GM19240 (cell line): ENCODE results near the gene SLC27A6.
"Not testable (repeated sequence)": the region's sequence is repeated elsewhere in the genome, so short reads cannot be mapped to it uniquely, and the experiment has no call there.

Experiments
- DNase-seq: peaks from one replicate; pipeline ENCODE4 v3.0.0; 2011; ENCODE audit warnings: low spot score; ENCODE audit not compliant: insufficient read length

The SLC27A6 gene

GRCh38 chr5:129001841-129002526 lies 36.7 kb downstream of the SLC27A6 start:
- DNase-seq, result no peak

- no peak for DNase-seq
Measured at GRCh38 chr5:129002527-129002842, 37.2 kb downstream of the SLC27A6 start.

DNA sequence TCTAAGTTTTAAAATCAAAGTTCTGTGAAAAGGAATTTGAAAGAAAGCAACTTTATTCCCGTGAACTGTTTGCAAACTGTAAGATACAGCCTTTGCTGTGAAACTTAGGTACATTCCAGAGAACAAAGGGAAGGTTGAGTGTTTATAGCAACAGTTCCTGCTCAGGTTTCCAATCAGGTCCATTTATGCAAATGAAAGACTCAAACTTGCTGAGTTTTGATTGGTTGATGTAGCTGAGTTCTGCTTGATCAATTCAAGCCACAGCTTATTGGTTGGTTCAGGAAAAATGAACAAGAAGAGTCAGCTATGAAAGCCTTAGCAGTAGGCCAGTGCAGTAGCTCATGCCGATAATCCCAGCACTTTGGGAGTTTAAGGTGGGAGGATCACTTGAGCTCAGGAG lies 37.9 kb downstream of the SLC27A6 start:
- DNase-seq, result no peak

- DNase-seq, result no peak
Measured at GRCh38 chr5:129014185-129014584, 48.9 kb downstream of the SLC27A6 start.

DNA sequence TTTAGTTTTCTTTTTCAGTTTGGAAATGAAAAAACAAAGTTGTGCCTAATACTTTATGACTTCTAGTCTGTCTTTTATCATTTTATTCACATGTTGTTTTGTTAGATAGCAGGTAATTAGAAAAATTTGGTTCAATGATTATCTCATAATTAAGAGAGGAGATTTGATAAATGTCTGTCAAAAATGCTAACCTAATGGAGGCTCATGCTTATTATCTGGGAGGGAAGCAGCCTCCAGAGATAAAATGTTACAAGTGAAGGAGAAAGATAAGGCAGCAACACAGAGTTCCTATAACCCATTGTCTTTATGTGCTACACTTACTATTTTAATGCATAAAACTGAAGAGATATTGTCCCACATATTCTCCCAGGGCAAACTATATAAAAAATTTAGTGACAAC lies 53.5 kb downstream of the SLC27A6 start:
- DNase-seq, result no peak

GRCh38 chr5:129019401-129019908 lies 54.2 kb downstream of the SLC27A6 start:
- DNase-seq, result no peak

DNA sequence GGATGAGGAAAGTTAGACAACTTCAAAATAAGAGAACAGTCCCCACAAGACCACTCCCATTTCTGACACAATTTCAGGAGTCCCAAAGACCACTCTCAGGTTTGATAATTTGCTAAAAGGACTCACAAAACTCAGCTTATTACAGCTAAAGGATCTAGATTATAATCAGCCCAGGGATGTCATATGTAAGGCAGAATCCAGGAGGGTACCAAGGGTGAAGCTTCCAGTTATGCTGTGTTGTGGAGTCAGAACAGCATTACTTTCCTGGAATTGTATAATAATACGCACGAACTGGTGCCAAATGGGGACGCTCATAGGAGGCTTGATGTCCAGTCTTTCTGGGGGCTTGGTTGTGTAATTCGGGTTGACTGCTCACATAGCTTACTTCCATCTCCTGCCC lies 55.4 kb downstream of the SLC27A6 start:
- DNase-seq, result no peak

GRCh38 chr5:129021744-129022143 lies 56.5 kb downstream of the SLC27A6 start:
- DNase-seq, result no peak

GRCh38 chr5:129022599-129022998 lies 57.3 kb downstream of the SLC27A6 start:
- DNase-seq, result no peak

- no peak for DNase-seq
Measured at GRCh38 chr5:129027260-129027659, 62.0 kb downstream of the SLC27A6 start.

- DNase-seq, result no peak
Measured at GRCh38 chr5:129031886-129032683, 66.8 kb downstream of the SLC27A6 start.

GRCh38 chr5:129036257-129036656 lies 71.0 kb downstream of the SLC27A6 start:
- not testable (repeated sequence) for DNase-seq

DNA sequence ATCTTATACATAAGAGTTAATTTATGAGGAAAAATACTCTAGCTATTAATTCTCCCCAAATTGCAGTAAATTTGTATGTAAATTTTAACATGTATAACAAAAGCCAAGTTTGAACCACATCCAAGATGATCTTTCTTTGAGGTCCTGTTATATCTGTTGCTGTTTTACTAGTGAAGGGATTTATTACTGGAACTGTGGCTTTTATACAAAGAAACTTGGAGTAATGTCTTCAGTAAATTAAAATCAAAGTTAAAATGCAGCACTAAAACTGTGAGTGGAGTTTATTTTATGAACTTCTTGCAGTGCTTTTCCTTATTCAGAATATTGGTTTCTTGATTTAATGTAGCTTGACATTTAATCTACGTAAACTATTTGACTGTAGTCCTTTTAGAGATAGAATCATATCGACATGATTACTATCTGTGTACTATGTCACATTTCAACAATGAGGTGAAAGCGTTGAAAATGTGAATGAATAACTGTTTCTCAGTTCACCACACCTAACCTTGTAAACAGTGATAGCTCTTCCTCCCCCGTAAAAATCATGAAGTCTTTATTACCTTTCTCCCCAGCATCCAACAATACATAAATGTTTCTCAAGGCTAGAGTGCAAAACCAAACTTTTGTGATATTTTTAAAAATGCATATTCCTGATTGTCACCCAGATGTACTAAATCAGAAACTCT lies 76.1 kb downstream of the SLC27A6 start:
- no peak for DNase-seq

DNA sequence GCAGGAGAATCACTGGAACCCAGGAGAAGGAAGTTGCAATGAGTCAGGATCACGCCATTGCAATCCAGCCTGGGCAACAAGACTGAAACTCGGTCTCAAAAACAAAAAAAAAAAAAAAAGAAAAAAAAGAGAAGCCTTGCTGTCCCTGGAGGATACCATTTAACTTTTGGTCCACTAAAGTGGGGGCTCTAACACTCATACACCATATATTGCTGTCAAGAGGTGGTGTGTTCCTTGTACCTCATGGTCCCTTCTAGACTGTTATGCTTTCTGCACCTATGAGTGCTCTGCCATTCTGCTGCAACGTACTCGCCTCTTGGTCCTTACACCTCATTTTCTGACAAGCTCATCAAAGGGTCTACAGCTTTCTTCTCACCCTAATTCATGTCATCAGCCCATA lies 77.0 kb downstream of the SLC27A6 start:
- no peak for DNase-seq

DNA sequence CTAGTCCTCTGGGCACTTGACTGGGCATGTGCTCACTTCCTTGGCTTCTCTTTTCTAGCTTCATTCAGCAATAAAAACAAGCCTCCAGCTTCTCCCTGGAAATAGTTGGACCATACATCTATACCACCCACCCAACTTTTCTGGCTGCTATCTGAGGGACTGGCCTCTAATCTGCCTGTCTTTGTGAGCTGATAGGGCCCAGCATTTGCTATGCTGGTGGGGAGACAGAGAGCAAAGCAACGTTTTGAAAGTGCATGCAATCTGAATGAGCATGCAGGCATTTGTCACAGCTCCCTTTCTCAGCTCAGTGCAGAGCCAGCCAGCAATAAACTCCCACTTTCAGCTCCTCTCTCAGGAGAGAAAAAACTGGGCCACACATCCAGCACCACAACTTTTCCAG lies 78.6 kb downstream of the SLC27A6 start:
- no peak for DNase-seq

GRCh38 chr5:129046151-129046550 lies 80.9 kb downstream of the SLC27A6 start:
- no peak for DNase-seq

- DNase-seq, result no peak
Measured at GRCh38 chr5:129048509-129048908, 83.2 kb downstream of the SLC27A6 start.

DNA sequence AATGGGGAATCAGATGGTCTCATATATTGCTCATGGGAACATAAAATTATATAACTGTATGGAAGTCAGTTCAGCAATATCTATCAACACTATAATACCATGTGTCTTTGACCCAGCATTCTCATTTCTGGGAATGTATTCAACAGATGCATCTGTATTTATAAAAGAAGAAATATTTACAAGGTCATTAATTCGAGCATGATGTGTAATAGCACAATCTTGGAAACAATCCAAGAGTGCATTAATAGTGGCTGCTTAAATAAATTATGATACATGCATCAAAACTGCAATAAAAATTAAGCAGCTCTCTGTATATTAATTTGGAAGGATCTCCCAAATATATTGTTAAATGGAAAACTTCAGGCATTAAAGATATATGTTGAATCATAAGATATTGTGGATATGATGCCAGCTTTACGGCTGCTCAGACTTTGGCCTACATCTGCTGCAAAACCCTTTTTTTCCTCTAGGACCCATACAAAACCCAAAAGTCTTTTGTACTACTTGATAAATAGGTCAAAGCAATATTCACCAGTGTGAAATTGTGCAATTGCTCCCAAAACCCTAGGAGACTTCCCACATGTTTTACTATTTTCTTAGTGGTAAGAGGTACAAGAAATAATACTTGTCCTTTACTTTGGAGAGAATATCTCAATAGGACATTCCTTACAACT lies 84.0 kb downstream of the SLC27A6 start:
- DNase-seq, result no peak

DNA sequence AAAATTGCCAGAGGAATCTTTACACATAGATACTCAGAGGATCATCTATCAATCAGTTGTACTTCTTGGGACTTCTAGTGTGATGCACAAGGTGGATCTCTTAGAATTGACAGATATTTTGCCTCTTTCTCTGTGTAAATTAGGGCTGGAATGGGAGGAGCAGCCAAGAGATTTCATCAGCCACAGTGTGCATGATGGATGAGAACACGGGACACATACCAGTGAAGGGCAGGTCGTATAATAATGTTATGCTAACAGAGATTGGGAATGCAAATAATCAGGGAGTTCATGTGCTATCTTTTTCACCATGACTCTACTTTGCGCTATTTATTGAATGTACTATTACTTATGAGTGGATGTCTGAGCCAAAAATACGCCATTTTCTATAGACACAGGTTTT lies 86.0 kb downstream of the SLC27A6 start:
- DNase-seq, result no peak

- DNase-seq, result no peak
Measured at GRCh38 chr5:129053438-129053837, 88.2 kb downstream of the SLC27A6 start.

GRCh38 chr5:129057329-129057728 lies 92.0 kb downstream of the SLC27A6 start:
- DNase-seq, result no peak

GRCh38 chr5:129061849-129062248 lies 96.6 kb downstream of the SLC27A6 start:
- DNase-seq, result no peak
